ENCODE results near the gene DNAJB2.

Gene DNAJB2

DNA sequence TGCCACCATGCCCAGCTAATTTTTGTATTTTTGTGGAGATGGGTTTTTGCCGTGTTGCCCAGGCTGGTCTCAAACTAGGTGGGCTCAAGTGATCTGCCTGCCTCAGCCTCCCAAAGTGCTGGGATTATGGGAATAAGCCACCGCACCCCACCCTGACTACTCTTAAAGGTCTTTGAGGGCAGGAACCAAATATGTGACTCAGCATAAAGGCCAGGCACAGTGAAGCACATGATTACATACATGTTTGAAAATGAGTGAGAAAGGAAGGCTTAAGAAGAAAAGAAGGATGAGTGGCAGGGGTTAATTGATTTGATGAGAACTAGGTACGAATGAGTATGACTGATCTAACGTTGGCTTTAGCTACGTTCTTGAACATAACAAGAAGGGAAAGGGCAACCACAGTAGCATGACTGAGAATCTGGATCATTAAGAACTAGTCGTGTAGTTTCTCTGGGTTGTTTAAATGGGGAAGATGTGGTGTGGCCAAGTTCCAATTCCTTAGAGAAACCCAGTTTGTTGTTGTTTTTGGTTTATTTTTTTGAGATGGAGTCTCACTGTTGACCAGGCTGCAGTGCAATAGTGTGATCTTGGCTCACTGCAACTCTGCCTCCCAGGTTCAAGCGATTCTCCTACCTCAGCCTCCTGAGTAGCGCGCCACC lies 46.6 kb downstream of the DNAJB2 start:
- DNase-seq: no peak
- in situ Hi-C loops (cut with MboI; ENCODE audit: low pct_unique_long_range_greater_than_20kb, low sequenced_read_pairs): no loop called here

DNA sequence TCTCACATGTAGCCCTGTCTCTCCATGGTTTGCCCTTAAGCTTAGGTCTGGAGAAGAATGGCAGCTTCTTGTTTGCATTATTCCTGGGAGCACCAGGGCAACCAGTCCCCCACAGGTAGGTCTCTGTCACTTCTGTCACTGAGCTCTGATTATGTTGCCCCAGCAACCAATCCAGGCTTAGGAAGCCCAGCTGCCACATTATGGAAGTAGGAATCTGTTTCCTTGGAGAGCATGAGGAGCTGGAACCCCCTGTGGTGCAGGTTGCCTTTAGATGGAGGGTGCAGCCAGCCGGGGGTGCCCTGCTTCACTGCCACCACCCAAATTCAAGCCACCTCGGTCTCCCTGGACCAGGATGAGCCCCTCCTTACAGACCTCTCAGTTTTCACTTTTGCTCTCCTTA lies 48.6 kb downstream of the DNAJB2 start:
- in situ Hi-C loops (cut with MboI; ENCODE audit: low pct_unique_long_range_greater_than_20kb, low sequenced_read_pairs): no loop called here
- DNase-seq: no peak

DNA sequence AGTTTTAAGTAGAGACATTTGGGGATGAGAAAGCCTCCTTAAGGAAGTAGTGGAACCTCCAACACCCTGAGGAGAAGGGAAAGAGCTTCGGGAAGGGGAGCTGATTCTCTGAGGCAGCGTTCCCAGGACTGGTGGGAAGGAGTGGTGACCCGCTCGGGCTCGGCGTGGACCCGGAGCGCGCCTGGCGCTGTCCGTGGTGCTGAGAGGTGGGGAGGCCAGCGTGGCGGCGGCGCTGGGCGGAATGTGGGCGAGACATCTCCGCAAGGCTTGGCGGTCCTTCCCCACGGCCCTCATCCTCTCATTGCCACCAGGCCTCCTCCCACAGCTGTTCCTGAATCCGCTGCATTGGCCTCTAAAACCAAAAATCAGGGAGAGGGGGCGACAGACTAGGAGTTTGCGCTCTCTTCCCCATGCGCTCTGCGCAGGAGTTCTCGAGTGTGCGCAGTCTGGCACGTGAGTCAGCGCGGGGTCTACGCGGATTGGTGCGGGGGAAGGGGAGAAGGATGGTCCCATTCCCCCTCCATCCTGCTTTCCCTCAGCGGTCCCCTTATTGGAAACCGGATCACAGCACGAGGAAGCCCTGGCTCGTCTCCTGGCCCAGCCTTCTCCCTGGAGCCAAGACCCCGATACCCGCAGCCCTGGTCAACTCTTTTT lies 52.5 kb downstream of the DNAJB2 start:
- DNase-seq: no peak
- in situ Hi-C loops (cut with MboI; ENCODE audit: low pct_unique_long_range_greater_than_20kb, low sequenced_read_pairs): no loop called here

DNA sequence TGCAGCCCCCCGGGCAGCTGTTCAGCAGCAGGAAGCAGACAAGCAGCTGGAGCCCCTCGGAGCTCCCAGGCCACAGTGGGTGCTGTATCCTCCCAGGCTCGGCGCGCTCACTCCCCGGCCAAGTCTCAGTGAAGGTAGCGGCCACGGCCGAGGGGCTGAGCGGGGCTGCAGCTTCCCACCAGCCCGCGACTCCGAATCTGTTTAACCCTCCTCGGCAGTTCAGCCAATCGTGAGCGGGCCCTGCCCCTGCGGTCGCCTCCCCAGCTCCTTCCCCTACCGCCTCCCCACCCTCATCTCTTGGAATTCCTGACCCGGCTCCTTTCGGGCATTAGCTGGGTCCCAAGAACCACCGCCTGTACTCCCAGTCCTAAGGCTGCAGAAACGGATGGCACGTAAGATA lies 53.4 kb downstream of the DNAJB2 start, which contains the start of gene RESP18:
Gene RESP18, minus strand, starts transcription at position 203 of the 400 bp plus-strand sequence.
- no peak for DNase-seq
- in situ Hi-C loops (cut with MboI; ENCODE audit: low pct_unique_long_range_greater_than_20kb, low sequenced_read_pairs): no loop called here

DNA sequence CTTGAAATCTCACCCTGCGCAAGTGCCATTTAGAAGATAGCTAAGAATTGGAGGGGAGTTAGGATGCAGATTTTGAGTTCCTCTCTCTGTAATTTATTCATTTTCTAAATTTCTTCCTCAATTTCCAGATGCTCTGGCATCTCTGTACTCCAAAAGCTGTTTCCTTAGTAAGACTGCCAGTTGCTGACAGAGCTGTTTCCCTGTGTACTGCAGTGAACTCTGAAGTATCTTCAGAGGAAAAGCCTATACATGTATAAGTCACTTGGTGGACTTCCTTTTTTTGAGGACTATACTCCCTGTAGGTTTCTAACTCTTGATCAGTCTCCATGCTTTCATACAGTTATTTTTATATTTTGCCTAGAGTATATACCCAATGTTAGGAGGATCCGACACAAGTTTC lies 54.9 kb downstream of the DNAJB2 start:
- DNase-seq: no peak
- in situ Hi-C loops (cut with MboI; ENCODE audit: low pct_unique_long_range_greater_than_20kb, low sequenced_read_pairs): no loop called here

DNA sequence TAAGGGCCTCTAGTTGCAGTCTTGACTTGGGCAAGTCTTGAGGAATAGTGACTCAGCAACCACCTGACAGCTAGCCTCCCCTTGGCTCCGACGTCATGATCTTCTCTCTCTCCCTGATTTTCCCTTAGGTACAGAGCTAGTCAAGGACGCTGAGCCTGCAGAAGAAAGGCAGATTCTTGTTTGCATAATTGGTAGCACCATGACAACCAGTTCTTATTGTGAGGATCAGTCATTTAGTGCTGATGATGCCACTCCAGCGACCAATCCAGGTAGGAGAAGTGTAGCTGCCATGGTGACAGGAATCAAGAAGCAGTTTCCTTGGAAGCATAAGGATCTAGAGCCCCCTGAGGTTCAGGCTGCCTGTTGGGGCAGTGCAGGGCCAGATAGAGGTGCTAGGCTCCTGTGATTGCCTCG lies 56.2 kb downstream of the DNAJB2 start:
- no peak for DNase-seq

More for the DNA sequence above, 56.2 kb downstream of the DNAJB2 start:
- in situ Hi-C loops (cut with MboI; ENCODE audit: low pct_unique_long_range_greater_than_20kb, low sequenced_read_pairs): no loop called here

Measured in KBM-7 (cell line).